ENCODE measurements around the gene NXPE3.
A peak's percentile ranks its signal among the peaks of the same experiment; 100 is the strongest.

Gene NXPE3

GRCh38 chr3:101833446-101833974 lies 54.5 kb downstream of the NXPE3 start:
- Mint-ChIP-seq H3K4me1 (ENCODE audit: low read depth) (peaks cover 92% of the 10 kb centered on the region), H3K4me3 (peak overlapping the region; percentile 33), H3K36me3 (ENCODE audit: low read depth) (peaks cover 55% of the 10 kb centered on the region), H3K27ac (peak overlapping the region; percentile 29), H3K27me3 (no peaks in the 10 kb centered on the region), H3K9me3 (no peaks in the 10 kb centered on the region)

- H3K27me3 Mint-ChIP-seq: no peaks in the 10 kb centered on the region
- no peak overlapping the region for H3K27ac Mint-ChIP-seq
- no peak overlapping the region for H3K4me3 Mint-ChIP-seq
- peaks cover 72% of the 10 kb centered on the region for H3K4me1 Mint-ChIP-seq (ENCODE audit: low read depth)
- H3K9me3 Mint-ChIP-seq: no peaks in the 10 kb centered on the region
- peaks cover 52% of the 10 kb centered on the region for H3K36me3 Mint-ChIP-seq (ENCODE audit: low read depth)
Measured at GRCh38 chr3:101835676-101836075, 56.7 kb downstream of the NXPE3 start.

- Mint-ChIP-seq H3K27ac (no peak overlapping the region), H3K4me1 (ENCODE audit: low read depth) (peaks cover 67% of the 10 kb centered on the region), H3K36me3 (ENCODE audit: low read depth) (peaks cover 56% of the 10 kb centered on the region), H3K27me3 (no peaks in the 10 kb centered on the region), H3K9me3 (no peaks in the 10 kb centered on the region), H3K4me3 (no peak overlapping the region)
Measured at GRCh38 chr3:101836160-101836559, 57.1 kb downstream of the NXPE3 start.

GRCh38 chr3:101836652-101837598 lies 57.9 kb downstream of the NXPE3 start:
- Mint-ChIP-seq H3K9me3 (no peaks in the 10 kb centered on the region), H3K27me3 (no peaks in the 10 kb centered on the region), H3K27ac (no peak overlapping the region), H3K4me1 (ENCODE audit: low read depth) (peaks cover 59% of the 10 kb centered on the region), H3K4me3 (no peak overlapping the region), H3K36me3 (ENCODE audit: low read depth) (peaks cover 57% of the 10 kb centered on the region)

GRCh38 chr3:101838691-101839090 lies 59.7 kb downstream of the NXPE3 start:
- no peak overlapping the region for H3K4me3 Mint-ChIP-seq
- peaks cover 41% of the 10 kb centered on the region for H3K4me1 Mint-ChIP-seq (ENCODE audit: low read depth)
- H3K27me3 Mint-ChIP-seq: no peaks in the 10 kb centered on the region
- H3K9me3 Mint-ChIP-seq: no peaks in the 10 kb centered on the region
- H3K36me3 Mint-ChIP-seq (ENCODE audit: low read depth): peaks cover 46% of the 10 kb centered on the region
- no peak overlapping the region for H3K27ac Mint-ChIP-seq

- Mint-ChIP-seq H3K36me3 (ENCODE audit: low read depth) (peaks cover 41% of the 10 kb centered on the region), H3K27ac (no peak overlapping the region), H3K4me3 (no peak overlapping the region), H3K9me3 (no peaks in the 10 kb centered on the region), H3K4me1 (ENCODE audit: low read depth) (peaks cover 29% of the 10 kb centered on the region), H3K27me3 (no peaks in the 10 kb centered on the region)
Measured at GRCh38 chr3:101840066-101840465, 61.1 kb downstream of the NXPE3 start.

GRCh38 chr3:101842245-101842934 lies 63.4 kb downstream of the NXPE3 start:
- H3K36me3 Mint-ChIP-seq (ENCODE audit: low read depth): peaks cover 36% of the 10 kb centered on the region
- no peak overlapping the region for H3K4me3 Mint-ChIP-seq
- H3K27me3 Mint-ChIP-seq: no peaks in the 10 kb centered on the region

GRCh38 chr3:101842935-101843330 lies 63.9 kb downstream of the NXPE3 start:
- H3K27ac Mint-ChIP-seq: no peak overlapping the region
- H3K27me3 Mint-ChIP-seq: no peaks in the 10 kb centered on the region
- peaks cover under 1% of the 10 kb centered on the region for H3K4me1 Mint-ChIP-seq (ENCODE audit: low read depth)
- no peak overlapping the region for H3K4me3 Mint-ChIP-seq
- H3K36me3 Mint-ChIP-seq (ENCODE audit: low read depth): peaks cover 36% of the 10 kb centered on the region
- no peaks in the 10 kb centered on the region for H3K9me3 Mint-ChIP-seq

More at GRCh38 chr3:101842245-101842934, 63.4 kb downstream of the NXPE3 start:
- Mint-ChIP-seq H3K9me3 (no peaks in the 10 kb centered on the region), H3K4me1 (ENCODE audit: low read depth) (peaks cover 6% of the 10 kb centered on the region), H3K27ac (no peak overlapping the region)

- no peaks in the 10 kb centered on the region for H3K27me3 Mint-ChIP-seq
- H3K4me1 Mint-ChIP-seq (ENCODE audit: low read depth): peaks cover 8% of the 10 kb centered on the region
- H3K27ac Mint-ChIP-seq: no peak overlapping the region
- H3K4me3 Mint-ChIP-seq: no peak overlapping the region
- no peaks in the 10 kb centered on the region for H3K9me3 Mint-ChIP-seq
- H3K36me3 Mint-ChIP-seq (ENCODE audit: low read depth): peaks cover 39% of the 10 kb centered on the region
Measured at GRCh38 chr3:101845425-101845824, 66.4 kb downstream of the NXPE3 start.

GRCh38 chr3:101846709-101847108 lies 67.7 kb downstream of the NXPE3 start:
- Mint-ChIP-seq H3K4me3 (no peak overlapping the region), H3K9me3 (no peaks in the 10 kb centered on the region), H3K27ac (no peak overlapping the region), H3K4me1 (ENCODE audit: low read depth) (peaks cover 17% of the 10 kb centered on the region), H3K27me3 (no peaks in the 10 kb centered on the region), H3K36me3 (ENCODE audit: low read depth) (peaks cover 40% of the 10 kb centered on the region)

GRCh38 chr3:101847328-101847727 lies 68.3 kb downstream of the NXPE3 start:
- Mint-ChIP-seq H3K27ac (no peak overlapping the region), H3K36me3 (ENCODE audit: low read depth) (peaks cover 41% of the 10 kb centered on the region), H3K4me3 (no peak overlapping the region), H3K9me3 (no peaks in the 10 kb centered on the region), H3K27me3 (no peaks in the 10 kb centered on the region), H3K4me1 (ENCODE audit: low read depth) (peaks cover 23% of the 10 kb centered on the region)

- peak overlapping the region; percentile 58 for H3K27ac Mint-ChIP-seq
- no peaks in the 10 kb centered on the region for H3K27me3 Mint-ChIP-seq
- H3K4me1 Mint-ChIP-seq (ENCODE audit: low read depth): peaks cover 33% of the 10 kb centered on the region
- no peaks in the 10 kb centered on the region for H3K9me3 Mint-ChIP-seq
- H3K36me3 Mint-ChIP-seq (ENCODE audit: low read depth): peaks cover 48% of the 10 kb centered on the region
- H3K4me3 Mint-ChIP-seq: peak overlapping the region; percentile 74
Measured at GRCh38 chr3:101848326-101848725, 69.3 kb downstream of the NXPE3 start.

GRCh38 chr3:101848754-101849713 lies 70.0 kb downstream of the NXPE3 start, which contains the start of gene NFKBIZ:
Gene NFKBIZ, plus strand, starts transcription at chr3:101849514. Its CDS starts 115 bp downstream, at chr3:101849629.
- peak within 1 kb of the TSS; percentile 94 for H3K27ac Mint-ChIP-seq
- H3K4me1 Mint-ChIP-seq (ENCODE audit: low read depth): peaks cover 40% of the 10 kb centered on the region
- no peaks in the 10 kb centered on the region for H3K27me3 Mint-ChIP-seq
- no peaks in the 10 kb centered on the region for H3K9me3 Mint-ChIP-seq
- peak within 1 kb of the TSS; percentile 95 for H3K4me3 Mint-ChIP-seq
- H3K36me3 Mint-ChIP-seq (ENCODE audit: low read depth): peaks cover 54% of the 10 kb centered on the region

- H3K36me3 Mint-ChIP-seq (ENCODE audit: low read depth): peaks cover 58% of the 10 kb centered on the region
- H3K4me3 Mint-ChIP-seq: peak overlapping the region; percentile 95
- H3K9me3 Mint-ChIP-seq: no peaks in the 10 kb centered on the region
- H3K4me1 Mint-ChIP-seq (ENCODE audit: low read depth): peaks cover 47% of the 10 kb centered on the region
- no peaks in the 10 kb centered on the region for H3K27me3 Mint-ChIP-seq
- H3K27ac Mint-ChIP-seq: peak overlapping the region; percentile 94
Measured at GRCh38 chr3:101849714-101850245, 70.8 kb downstream of the NXPE3 start.

Data from stimulated activated naive CD8-positive, alpha-beta T cell treated with anti-CD3 and anti-CD28 coated beads, Interleukin-15, Interleukin-2, amounts not matched to agents 100 ng/mL and 50 ng/mL, for 24 hours (primary cell).